ENCODE results near the gene MRPL16.

Gene MRPL16

GRCh38 chr11:59770319-59770718 lies 40.3 kb downstream of the MRPL16 start:
- DNase-seq, result peak; percentile 22 to 58 (median 46)

GRCh38 chr11:59769828-59770227 lies 40.8 kb downstream of the MRPL16 start:
- DNase-seq, result no peak

DNA sequence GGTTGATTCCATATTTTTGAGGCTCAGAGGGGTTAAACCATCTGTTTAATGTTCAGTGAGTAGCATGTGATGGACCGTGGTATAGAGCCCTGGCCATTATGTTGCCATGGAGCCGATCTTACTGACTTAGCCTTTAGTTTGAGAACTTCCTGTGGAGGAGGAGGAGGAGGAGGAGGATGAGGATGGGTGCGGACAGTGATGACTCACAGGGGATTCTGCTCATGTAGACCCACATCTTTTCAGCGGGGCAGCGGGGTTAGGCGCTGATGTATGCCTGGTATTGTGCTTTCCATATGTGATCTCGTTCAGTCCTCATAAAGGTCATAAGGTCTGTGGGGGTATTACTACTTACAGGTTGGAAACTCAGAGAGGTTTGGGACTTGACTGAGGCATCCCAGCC lies 41.5 kb downstream of the MRPL16 start:
- peak; percentile 62 to 75 (median 73) for DNase-seq

DNA sequence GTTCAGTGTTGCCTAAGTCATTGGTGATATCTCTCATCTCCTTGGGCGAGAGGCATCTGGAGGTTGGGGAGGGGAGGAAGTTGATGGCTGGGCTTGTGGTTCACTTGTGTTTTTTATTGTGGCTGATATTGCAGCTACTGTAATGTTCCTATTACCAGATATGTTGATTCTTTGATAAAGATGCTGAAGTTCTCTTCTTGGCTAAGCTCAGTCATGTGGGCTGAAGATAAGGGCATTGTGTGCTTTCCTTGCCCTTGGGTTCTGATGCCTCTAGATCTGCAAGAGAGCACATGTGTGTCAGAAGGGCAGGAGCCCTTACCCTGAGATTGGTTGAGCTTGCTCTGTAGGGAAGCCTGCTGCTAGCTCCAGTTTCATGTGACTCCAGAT lies 43.4 kb downstream of the MRPL16 start:
- no peak for DNase-seq

GRCh38 chr11:59766542-59767224 lies 43.9 kb downstream of the MRPL16 start:
- no peak for DNase-seq

DNA sequence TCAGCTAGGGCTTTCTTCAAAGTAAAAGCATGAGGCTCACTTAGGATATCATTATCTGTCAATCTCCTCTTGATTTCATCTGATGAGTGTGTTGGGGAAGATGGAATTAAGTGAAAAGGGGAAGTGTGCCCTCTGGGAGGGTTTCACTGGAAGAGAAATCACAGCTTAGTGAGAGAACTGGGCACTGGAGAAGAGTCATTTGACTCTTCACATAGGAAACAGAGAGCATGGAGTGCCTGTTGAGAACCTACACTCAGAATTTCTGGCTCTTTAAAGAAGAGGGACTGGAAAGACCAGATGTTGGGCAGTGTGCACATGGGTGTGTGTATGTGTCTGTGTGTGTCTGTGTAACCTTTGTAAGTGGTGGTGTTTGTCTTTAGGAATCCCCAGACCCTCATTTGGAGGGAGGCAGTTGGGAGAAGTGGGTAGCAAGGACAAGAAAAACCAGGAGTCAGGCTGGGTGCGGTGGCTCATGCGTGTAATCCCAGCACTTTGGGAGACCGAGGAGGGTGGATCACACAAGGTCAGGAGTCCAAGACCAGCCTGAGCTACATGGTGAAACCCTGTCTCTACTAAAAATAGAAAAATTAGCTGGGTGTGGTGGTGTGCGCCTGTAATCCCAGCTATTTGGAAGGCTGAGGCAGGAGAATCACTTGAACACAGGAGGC lies 45.4 kb downstream of the MRPL16 start:
- DNase-seq, result peak; percentile 66 to 78 (median 74)

GRCh38 chr11:59761993-59762392 lies 48.6 kb downstream of the MRPL16 start:
- no peak for DNase-seq

- DNase-seq, result no peak
Observed at GRCh38 chr11:59760771-59761170, 49.8 kb downstream of the MRPL16 start.

DNA sequence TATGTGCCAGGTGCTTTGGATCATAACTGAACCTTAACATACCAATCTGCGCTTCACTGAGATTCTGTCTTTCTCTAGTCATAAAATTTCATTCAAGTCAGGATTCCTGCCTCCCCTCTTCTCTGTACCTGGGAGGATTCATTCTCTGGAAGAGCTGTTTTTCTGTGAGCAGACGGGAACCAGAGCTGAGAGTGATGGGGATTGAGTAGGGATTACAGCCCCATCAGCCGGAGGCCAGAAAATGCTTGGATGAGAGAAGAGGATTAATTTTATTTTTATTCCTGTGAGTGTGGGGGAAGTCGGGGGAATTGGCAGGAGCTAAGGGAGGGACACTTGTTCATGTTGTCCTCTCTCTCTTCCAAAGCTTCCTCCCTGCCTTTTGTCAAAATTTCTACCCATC lies 50.7 kb downstream of the MRPL16 start:
- no peak for DNase-seq

DNA sequence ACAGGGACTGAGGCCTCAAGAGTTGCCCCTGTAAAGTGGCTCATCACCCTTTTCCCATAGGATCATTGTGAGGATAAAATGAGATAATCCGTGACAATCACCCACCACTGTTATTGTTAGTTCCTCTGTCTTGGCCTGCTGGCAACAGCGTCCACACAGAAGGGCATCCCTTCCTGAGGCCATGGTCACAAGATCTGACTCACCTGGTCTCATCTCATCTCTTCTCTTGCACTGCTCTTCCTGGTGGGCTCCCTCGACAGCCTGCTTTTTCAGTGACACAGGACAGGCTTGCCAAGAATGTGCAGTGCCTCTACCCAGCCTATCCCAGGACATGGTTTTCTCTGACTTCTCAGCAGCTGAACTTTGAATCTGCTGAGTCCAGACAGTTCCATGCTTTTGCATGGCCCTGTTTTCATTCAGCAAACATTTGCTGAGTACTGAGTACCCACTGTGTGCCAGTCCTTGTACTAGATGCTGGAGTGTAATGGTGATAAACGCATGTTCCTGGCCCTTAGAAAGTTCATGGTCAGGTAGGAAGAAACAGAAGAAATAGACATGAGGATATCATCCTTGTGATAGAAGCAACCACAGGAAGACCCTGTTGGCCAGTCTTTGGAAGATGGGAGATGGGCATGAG lies 52.1 kb downstream of the MRPL16 start:
- DNase-seq, result no peak

DNA sequence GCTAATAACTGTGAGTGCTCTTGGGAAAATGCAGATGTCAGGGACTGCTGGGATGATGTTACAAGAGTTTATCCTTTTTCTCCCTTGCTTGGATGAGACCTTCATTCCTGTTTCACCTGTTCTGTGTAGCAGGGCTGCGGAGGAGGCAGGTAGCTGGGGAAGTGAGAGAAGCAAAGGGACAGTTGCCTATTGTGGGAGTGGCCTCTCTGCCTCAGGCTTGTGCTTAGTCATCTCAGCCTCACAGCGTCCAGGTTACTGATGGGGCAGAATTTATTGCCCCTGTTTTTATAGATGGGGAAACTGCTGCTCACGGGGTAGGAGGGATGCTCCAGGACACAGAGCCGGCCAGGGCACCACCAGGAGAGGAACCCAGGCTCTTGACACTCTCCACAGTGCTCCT lies 53.7 kb downstream of the MRPL16 start:
- DNase-seq, result peak; percentile 17 to 41 (median 24)

GRCh38 chr11:59756558-59756840 lies 54.1 kb downstream of the MRPL16 start:
- peak; percentile 36 to 50 (median 44) for DNase-seq
